ENCODE measurements around the gene SCMH1. TPM values are rescaled to one million over a fixed set of nuclear protein-coding genes. Genes with fewer than 3 reads are reported as not detected.
"Not testable (repeated sequence)": the region's sequence is repeated elsewhere in the genome, so short reads cannot be mapped to it uniquely, and the experiment has no call there.

Gene SCMH1
- total and polyA plus RNA-seq, 2 experiments from 2014 or later, result 48.1 to 52.3 TPM

DNA sequence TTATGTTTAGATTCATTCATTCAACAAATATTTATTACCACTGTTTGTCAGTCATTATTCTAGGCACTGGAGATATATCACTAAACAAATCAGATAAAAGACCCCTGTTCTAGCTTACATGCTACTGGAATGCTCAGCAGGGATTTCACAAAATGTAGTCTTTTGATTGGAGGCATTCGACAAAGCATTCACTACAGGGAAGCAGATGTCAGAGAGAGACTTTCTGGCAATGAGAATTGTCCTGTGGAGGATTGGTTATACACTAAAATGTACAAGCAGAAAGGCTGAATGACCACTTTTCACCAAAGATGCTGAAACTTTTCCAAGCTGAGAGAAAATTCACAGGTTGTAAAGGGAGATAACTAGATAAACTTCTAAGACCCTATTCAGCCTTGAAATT, 57.7 kb downstream of the SCMH1 start:
- Histone ChIP-seq H3K36me3 (replicated peaks; ENCODE audit: insufficient read depth, low read depth) (no peaks in the 10 kb centered on the region), H4K20me1 (ENCODE audit: insufficient read depth, poor library complexity, severe bottlenecking) (no peaks in the 10 kb centered on the region), H3K9me3 (ENCODE audit: low read depth) (no peaks in the 10 kb centered on the region), H3K4me1 (ENCODE audit: insufficient read depth) (no peaks in the 10 kb centered on the region), H2AFZ (no peak overlapping the region), H3K9me2 (replicated peaks; ENCODE audit: insufficient read depth) (no peaks in the 10 kb centered on the region), H3K4me3 (no peak overlapping the region), H3K79me2 (peaks cover 35% of the 10 kb centered on the region), H3K27ac (no peak overlapping the region), H3K4me2 (no peak overlapping the region), H3K27me3 (no peaks in the 10 kb centered on the region)
- WGBS (ENCODE audit: low lambda C conversion rate, missing lambda C conversion rate), result 76% methylated on average over 1 of the region's 1 CpG
- TF ChIP-seq EZH2 (IDR thresholded peaks at IDR 0.05; ENCODE audit: borderline replicate concordance) (no peak), EZH2phosphoT487 (IDR thresholded peaks at IDR 0.05; ENCODE audit: low read depth, severe bottlenecking, unreplicated experiment) (no peak)
- TF ChIP-seq, protein P1, sequence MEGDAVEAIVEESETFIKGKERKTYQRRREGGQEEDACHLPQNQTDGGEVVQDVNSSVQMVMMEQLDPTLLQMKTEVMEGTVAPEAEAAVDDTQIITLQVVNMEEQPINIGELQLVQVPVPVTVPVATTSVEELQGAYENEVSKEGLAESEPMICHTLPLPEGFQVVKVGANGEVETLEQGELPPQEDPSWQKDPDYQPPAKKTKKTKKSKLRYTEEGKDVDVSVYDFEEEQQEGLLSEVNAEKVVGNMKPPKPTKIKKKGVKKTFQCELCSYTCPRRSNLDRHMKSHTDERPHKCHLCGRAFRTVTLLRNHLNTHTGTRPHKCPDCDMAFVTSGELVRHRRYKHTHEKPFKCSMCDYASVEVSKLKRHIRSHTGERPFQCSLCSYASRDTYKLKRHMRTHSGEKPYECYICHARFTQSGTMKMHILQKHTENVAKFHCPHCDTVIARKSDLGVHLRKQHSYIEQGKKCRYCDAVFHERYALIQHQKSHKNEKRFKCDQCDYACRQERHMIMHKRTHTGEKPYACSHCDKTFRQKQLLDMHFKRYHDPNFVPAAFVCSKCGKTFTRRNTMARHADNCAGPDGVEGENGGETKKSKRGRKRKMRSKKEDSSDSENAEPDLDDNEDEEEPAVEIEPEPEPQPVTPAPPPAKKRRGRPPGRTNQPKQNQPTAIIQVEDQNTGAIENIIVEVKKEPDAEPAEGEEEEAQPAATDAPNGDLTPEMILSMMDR (IDR thresholded peaks at IDR 0.05; ENCODE audit: poor library complexity), result no peak
- no peak for DNase-seq (ENCODE audit: low spot score)

DNA sequence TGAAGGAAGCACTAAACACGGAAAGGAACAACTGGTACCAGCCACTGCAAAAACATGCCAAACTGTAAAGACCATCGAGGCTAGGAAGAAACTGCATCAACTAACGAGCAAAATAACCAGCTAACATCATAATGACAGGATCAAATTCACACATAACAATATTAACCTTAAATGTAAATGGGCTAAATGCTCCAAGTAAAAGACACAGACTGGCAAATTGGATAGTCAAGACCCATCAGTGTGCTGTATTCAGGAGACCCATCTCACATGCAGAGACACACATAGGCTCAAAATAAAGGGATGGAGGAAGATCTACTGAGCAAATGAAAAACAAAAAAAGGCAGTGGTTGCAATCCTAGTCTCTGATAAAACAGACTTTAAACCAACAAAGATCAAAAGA, 63.9 kb downstream of the SCMH1 start:
- H2AFZ ChIP-seq; H3K27me3 ChIP-seq; H3K27ac ChIP-seq; H3K79me2 ChIP-seq; H3K36me3 ChIP-seq (replicated peaks; ENCODE audit: insufficient read depth, low read depth); H3K4me1 ChIP-seq (ENCODE audit: insufficient read depth); H3K9me2 ChIP-seq (replicated peaks; ENCODE audit: insufficient read depth); DNase-seq (ENCODE audit: low spot score); H3K4me3 ChIP-seq; H4K20me1 ChIP-seq (ENCODE audit: insufficient read depth, poor library complexity, severe bottlenecking); H3K9me3 ChIP-seq (ENCODE audit: low read depth); H3K4me2 ChIP-seq: not testable (repeated sequence)
- WGBS (ENCODE audit: low lambda C conversion rate, missing lambda C conversion rate), result 90% methylated on average over 2 of the region's 3 CpGs

GRCh38 chr1:41175546-41175945, 66.6 kb downstream of the SCMH1 start:
- Histone ChIP-seq H3K27me3 (no peaks in the 10 kb centered on the region), H3K9me2 (replicated peaks; ENCODE audit: insufficient read depth) (no peaks in the 10 kb centered on the region), H3K27ac (no peak overlapping the region), H3K36me3 (replicated peaks; ENCODE audit: insufficient read depth, low read depth) (no peaks in the 10 kb centered on the region), H3K9me3 (ENCODE audit: low read depth) (no peaks in the 10 kb centered on the region), H2AFZ (no peak overlapping the region), H3K4me1 (ENCODE audit: insufficient read depth) (no peaks in the 10 kb centered on the region), H3K4me2 (no peak overlapping the region), H3K79me2 (peaks cover 30% of the 10 kb centered on the region), H3K4me3 (no peak overlapping the region), H4K20me1 (ENCODE audit: insufficient read depth, poor library complexity, severe bottlenecking) (no peaks in the 10 kb centered on the region)
- no peak for DNase-seq (ENCODE audit: low spot score)
- TF ChIP-seq, protein P1 (IDR thresholded peaks at IDR 0.05; ENCODE audit: poor library complexity), result no peak
- TF ChIP-seq EZH2 (IDR thresholded peaks at IDR 0.05; ENCODE audit: borderline replicate concordance) (no peak), EZH2phosphoT487 (IDR thresholded peaks at IDR 0.05; ENCODE audit: low read depth, severe bottlenecking, unreplicated experiment) (no peak)

DNA sequence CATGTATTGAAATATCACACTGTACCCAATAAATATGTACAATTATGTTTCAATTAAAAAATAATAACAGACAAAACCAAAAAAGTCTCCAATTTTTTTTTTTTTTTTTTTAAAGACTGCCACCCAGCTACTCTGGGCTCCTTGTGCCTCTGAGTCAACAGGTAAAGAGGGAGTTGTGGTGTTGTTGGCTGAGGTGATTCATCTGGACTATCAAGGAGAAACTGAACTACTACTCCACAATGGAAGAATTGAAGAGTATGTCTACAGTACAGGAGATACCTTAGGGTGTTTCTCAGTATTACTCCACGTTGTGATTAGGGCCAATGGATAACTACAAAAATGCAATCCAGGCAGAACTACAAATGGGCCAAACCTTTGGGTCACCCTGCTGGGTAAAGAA, 67.9 kb downstream of the SCMH1 start:
- Histone ChIP-seq H3K9me2 (replicated peaks; ENCODE audit: insufficient read depth) (no peaks in the 10 kb centered on the region), H3K4me3 (no peak overlapping the region), H3K4me2 (no peak overlapping the region), H2AFZ (no peak overlapping the region), H4K20me1 (ENCODE audit: insufficient read depth, poor library complexity, severe bottlenecking) (no peaks in the 10 kb centered on the region), H3K9me3 (ENCODE audit: low read depth) (no peaks in the 10 kb centered on the region), H3K36me3 (replicated peaks; ENCODE audit: insufficient read depth, low read depth) (no peaks in the 10 kb centered on the region), H3K79me2 (peaks cover 30% of the 10 kb centered on the region), H3K27ac (no peak overlapping the region), H3K27me3 (no peaks in the 10 kb centered on the region), H3K4me1 (ENCODE audit: insufficient read depth) (no peaks in the 10 kb centered on the region)
- DNase-seq (ENCODE audit: low spot score), result no peak
- TF ChIP-seq, protein P1 (IDR thresholded peaks at IDR 0.05; ENCODE audit: poor library complexity), result no peak
- TF ChIP-seq EZH2phosphoT487 (IDR thresholded peaks at IDR 0.05; ENCODE audit: low read depth, severe bottlenecking, unreplicated experiment) (no peak), EZH2 (IDR thresholded peaks at IDR 0.05; ENCODE audit: borderline replicate concordance) (no peak)
- 95% methylated on average over 1 of the region's 1 CpG for WGBS (ENCODE audit: low lambda C conversion rate, missing lambda C conversion rate)

Measured in hepatocyte (in vitro differentiated cells).